WTC11 (cell line): ENCODE data around the gene LETM1. TPM values are rescaled to one million over a fixed set of nuclear protein-coding genes. Genes with fewer than 3 reads are reported as not detected.

Source experiments
- ATAC-seq: fragments of 200-7000 bp; cut with Tn5 transposase; 2 replicates; pipeline ENCODE4 v1.10.0; 2021; ENCODE audit warnings: mild to moderate bottlenecking, moderate library complexity
- CTCF ChIA-PET: fragments of 300-600 bp; sonication (Branson Sonifier 250); formaldehyde crosslinking; loops from one replicate; lab custom pipeline; 2021; ENCODE audit warnings: antibody characterized with exemption; lab: Charles Lee
- POLR2A ChIA-PET: fragments of 350-600 bp; sonication (Branson Sonifier 250); formaldehyde crosslinking; loops from one replicate; lab custom pipeline; 2021; ENCODE audit warnings: antibody characterized with exemption; lab: Charles Lee
- DNase-seq: peaks from one replicate; pipeline ENCODE4 v3.0.0; 2021; ENCODE audit warnings: low spot score
- H3K27ac Mint-ChIP-seq: 2 replicates; pipeline ENCODE4 v1.8.0; 2021; ENCODE audit warnings: mixed read lengths
- H3K27me3 Mint-ChIP-seq: 2 replicates; pipeline ENCODE4 v1.8.0; 2021; ENCODE audit warnings: low read depth, mild to moderate bottlenecking, moderate library complexity, mixed read lengths
- H3K36me3 Mint-ChIP-seq: 2 replicates; pipeline ENCODE4 v1.8.0; 2021; ENCODE audit warnings: mixed read lengths
- H3K4me1 Mint-ChIP-seq: 2 replicates; pipeline ENCODE4 v1.8.0; 2022; ENCODE audit warnings: mixed read lengths
- H3K4me3 Mint-ChIP-seq: 2 replicates; pipeline ENCODE4 v1.8.0; 2021; ENCODE audit warnings: mild to moderate bottlenecking, moderate library complexity, mixed read lengths
- H3K9me3 Mint-ChIP-seq: 2 replicates; pipeline ENCODE4 v1.8.0; 2021; ENCODE audit warnings: mixed read lengths
- CTCF ChIP-seq: fragments of 200-600 bp; IDR thresholded peaks from 2 replicates; pipeline ENCODE4 v1.8.0; 2022; ENCODE audit warnings: antibody characterized with exemption
- EMX1 ChIP-seq: fragments of 250-450 bp; sonication (Bioruptor Pico); IDR thresholded peaks from 2 replicates; pipeline ENCODE4 v1.8.0; 2021; ENCODE audit warnings: mild to moderate bottlenecking
- GABPB1 ChIP-seq: sonication (generic); formaldehyde crosslinking; IDR thresholded peaks from 2 replicates; pipeline ENCODE4 v1.8.1; 2023; ENCODE audit warnings: mild to moderate bottlenecking, missing genetic modification reagents
- JAZF1 ChIP-seq: fragments of 250-450 bp; sonication (Bioruptor Pico); IDR thresholded peaks from 2 replicates; pipeline ENCODE4 v1.9.0; 2021; ENCODE audit warnings: moderate library complexity, mild to moderate bottlenecking, inconsistent platforms
- NR2C2 ChIP-seq: sonication (generic); formaldehyde crosslinking; IDR thresholded peaks from 2 replicates; pipeline ENCODE4 v1.8.0; 2022; ENCODE audit warnings: mild to moderate bottlenecking, missing genetic modification reagents
- PREB ChIP-seq: sonication (generic); formaldehyde crosslinking; IDR thresholded peaks from 2 replicates; pipeline ENCODE4 v1.8.1; 2022; ENCODE audit warnings: mild to moderate bottlenecking, missing genetic modification reagents, moderate library complexity, borderline replicate concordance
- RORB ChIP-seq: fragments of 250-450 bp; sonication (Bioruptor Pico); IDR thresholded peaks from 2 replicates; pipeline ENCODE4 v1.9.0; 2021; ENCODE audit warnings: mild to moderate bottlenecking
- SMAD4 ChIP-seq: sonication (generic); formaldehyde crosslinking; IDR thresholded peaks from 2 replicates; pipeline ENCODE4 v1.8.0; 2022; ENCODE audit warnings: mild to moderate bottlenecking, missing genetic modification reagents
- USF2 ChIP-seq: sonication (generic); formaldehyde crosslinking; IDR thresholded peaks from 2 replicates; pipeline ENCODE4 v1.8.1; 2023; ENCODE audit warnings: mild to moderate bottlenecking, missing genetic modification reagents, moderate library complexity
- ZNF138 ChIP-seq: sonication (generic); formaldehyde crosslinking; conservative IDR thresholded peaks from 2 replicates; pipeline ENCODE4 v1.8.1; 2022; ENCODE audit warnings: mild to moderate bottlenecking, moderate library complexity, missing genetic modification reagents
- ZNF423 ChIP-seq: fragments of 250-450 bp; sonication (Bioruptor Pico); IDR thresholded peaks from 2 replicates; pipeline ENCODE4 v2.1.2; 2022; ENCODE audit warnings: mild to moderate bottlenecking, moderate library complexity
- ZNF532 ChIP-seq: fragments of 250-450 bp; sonication (Bioruptor Pico); IDR thresholded peaks from 2 replicates; pipeline ENCODE4 v1.9.0; 2021; ENCODE audit warnings: mild to moderate bottlenecking, borderline replicate concordance
- ZSCAN18 ChIP-seq: fragments of 250-450 bp; sonication (Bioruptor Pico); IDR thresholded peaks from 2 replicates; pipeline ENCODE4 v2.1.2; 2022; ENCODE audit warnings: mild to moderate bottlenecking, moderate library complexity
- total RNA-seq: library from RNA; stranded (reverse); gene quantifications from 3 replicates; pipeline ENCODE4 v1.2.3, GENCODE V29; 2021

Gene LETM1
- total RNA-seq, 1 experiment from 2014 or later = 66.7 TPM

- TF ChIP-seq EMX1 (CRISPR knock-in tag) = no peak
- no peak for TF ChIP-seq ZNF423
These were observed 69.2 kb downstream of the LETM1 start (continued) for GRCh38 chr4:1786544-1787362.

- ChIA-PET CTCF (interaction anchor here (1.0 to 4.4 kb wide), 4 partner anchors 17 to 156 kb away, joined by 3 to 21 read pairs (median 9); no protein-coding TSS in a partner anchor), POLR2A (interaction anchor here (2.3 kb wide), 1 partner anchor 8 kb away, joined by 7 read pairs; no protein-coding TSS in a partner anchor)
- ATAC-seq = no peak
- H3K4me1 Mint-ChIP-seq = no peaks in the 10 kb centered on the region
- no peaks in the 10 kb centered on the region for H3K36me3 Mint-ChIP-seq
- TF ChIP-seq RORB = no peak
- TF ChIP-seq ZNF423 = no peak
- TF ChIP-seq GABPB1 = no peak
- no peak for TF ChIP-seq ZNF532
- TF ChIP-seq JAZF1 (CRISPR knock-in tag) = no peak
- TF ChIP-seq ZNF138 (CRISPR knock-in tag) = no peak
- no peak for TF ChIP-seq USF2
- TF ChIP-seq SMAD4 (CRISPR knock-in tag) = no peak
- TF ChIP-seq NR2C2 = no peak
- TF ChIP-seq PREB (CRISPR knock-in tag) = no peak
- TF ChIP-seq CTCF = no peak
- TF ChIP-seq ZSCAN18 (CRISPR knock-in tag) = no peak
- H3K27me3 Mint-ChIP-seq = peaks cover 7% of the 10 kb centered on the region
- H3K4me3 Mint-ChIP-seq = no peak overlapping the region
- H3K9me3 Mint-ChIP-seq = no peaks in the 10 kb centered on the region
- DNase-seq = no peak
- no peak overlapping the region for H3K27ac Mint-ChIP-seq
These were observed 70.4 kb downstream of the LETM1 start for GRCh38 chr4:1785592-1785991.
